ENCODE results near the gene CNTN5.
A peak's percentile ranks its signal among the peaks of the same experiment; 100 is the strongest.
"Not testable (repeated sequence)": the region's sequence is repeated elsewhere in the genome, so short reads cannot be mapped to it uniquely, and the experiment has no call there.

The CNTN5 gene

DNA sequence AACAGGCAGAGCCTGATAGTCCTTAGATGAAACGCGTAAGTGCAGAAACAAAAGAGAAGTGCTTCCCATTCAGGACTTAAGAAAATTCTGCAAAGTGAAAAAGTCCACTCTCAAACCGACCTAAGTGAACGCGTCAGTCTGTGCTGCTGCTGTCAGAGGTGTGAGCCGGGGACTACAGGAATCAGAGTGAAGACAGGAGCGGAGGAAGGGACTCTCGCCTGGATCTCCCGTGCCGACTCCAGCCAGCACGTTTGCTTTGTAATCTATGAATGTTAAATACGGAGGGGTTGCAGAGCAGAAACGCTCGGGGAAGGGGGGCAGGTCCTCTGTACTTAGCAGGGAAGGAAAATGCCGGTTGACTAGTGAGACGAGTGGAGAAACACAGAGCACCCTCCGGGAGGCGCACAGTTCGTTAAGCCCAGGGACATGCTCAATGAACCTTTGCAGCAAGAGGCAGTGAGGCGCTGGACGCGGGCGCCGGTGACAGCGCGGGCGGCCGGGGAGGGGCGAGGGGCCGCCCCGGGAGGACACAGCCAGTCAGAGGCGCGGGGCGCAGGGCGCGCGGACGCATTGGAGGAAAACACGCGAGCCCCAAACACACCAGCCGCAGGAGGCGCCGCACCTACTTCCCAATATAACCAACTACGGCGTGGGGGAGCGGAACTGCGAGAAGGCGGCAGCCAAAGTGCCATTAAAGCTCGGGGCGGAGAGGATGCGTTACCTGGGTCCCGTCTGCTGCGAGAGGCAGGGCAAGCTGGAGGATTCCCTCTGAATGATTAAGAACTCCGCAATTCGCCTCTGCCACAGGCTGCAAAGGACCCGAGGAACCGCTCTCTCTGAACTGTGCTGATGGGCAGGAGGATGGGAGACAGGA lies at the start of gene CNTN5:
TSS of gene CNTN5 (plus strand) at position 598 of the 874 bp plus-strand sequence.
- DNase-seq = peak; percentile 8

DNA sequence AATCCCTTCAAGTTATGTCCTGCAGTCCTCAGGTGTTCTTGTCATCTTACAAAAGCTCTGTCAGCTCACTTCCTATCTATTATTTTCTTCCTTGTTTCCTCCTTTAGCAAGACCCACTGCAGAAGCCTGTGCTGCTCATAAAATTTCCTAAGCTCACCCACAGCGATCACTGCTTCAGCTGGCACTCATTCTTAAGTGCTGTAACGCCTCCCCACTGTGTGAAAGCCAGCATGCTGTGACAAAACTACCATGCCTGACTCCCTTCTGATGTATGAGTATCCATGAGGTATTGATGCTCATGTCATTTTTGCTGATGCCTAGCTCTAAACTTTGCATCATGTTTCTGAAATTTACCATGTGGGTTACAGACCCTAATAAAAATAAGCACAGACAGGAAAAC lies 41.5 kb upstream of the CNTN5 start:
- DNase-seq = no peak

DNA sequence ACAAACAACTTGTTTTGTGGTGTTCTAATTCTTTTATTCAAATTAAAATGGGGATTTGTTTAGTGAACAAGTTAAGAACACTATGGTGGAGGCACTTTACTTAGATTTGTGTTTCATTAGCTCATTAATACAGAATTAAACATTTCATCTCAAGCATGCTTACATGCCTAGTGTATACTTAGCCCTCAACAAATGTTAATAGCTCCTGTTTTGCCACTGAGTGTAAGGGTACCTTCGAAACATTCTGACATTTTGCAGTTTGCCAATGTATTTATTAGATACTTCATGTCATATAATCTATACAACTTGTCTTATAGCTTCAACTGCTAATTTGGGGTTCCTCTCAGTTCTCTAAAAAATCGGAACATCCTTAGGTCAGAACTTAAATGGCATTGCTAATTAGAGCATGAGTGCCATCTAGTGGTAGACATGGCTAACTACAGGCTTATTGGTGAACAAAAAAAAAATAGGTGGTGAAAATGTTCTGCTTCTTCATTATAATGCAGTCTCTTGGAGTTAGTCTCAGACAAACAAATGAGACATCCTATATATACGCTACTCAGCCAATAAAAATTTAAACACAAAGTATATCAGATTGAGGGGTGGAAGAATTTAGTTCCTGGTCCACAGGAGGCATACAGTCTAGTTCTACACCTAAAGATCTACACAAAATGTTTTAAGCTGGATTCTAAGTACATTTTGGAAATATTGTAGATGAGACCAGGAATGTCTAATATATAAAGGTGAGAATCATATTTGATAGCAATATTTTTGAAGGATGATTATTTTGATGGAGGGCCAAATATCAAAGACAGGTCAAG lies 4.9 kb upstream of the CNTN5 start:
- DNase-seq = no peak

DNA sequence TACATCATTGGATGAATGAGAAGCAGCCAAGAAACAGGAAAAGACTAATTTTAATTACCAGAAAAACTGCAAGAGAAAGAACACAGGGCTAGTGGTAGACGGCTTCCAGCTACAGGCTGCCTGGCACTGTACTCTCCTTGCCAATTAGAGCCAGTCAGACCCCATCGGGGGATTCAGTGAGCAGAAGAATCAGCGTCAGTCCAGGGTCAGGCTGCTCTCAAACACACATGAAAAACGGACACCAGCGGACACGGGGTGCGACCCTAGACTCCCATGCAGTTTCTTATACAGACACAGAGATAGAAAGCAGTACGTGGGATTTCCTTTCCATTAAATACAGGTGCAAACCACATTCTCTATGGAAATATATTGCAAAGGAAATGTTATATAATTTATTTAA lies 1.1 kb upstream of the CNTN5 start:
- no peak for DNase-seq

DNA sequence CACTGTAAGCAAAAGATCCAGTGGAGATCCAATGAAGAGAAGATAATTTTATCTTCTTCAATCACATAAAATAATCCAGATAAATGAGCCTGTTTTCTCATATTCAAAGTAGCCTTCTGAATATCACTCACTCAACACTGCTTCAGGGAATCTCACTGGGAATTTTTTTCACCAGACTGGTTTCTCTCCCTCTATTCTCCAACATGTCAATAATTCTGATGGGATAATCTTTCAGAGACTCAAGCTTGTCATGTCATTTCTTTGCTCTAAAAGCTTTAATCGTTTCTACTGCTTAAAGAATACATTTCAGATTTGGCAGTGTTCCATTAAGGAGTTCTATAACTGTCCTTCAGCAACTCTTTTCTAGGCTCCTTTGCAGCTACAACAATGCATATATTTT lies 16.3 kb downstream of the CNTN5 start:
- no peak for DNase-seq

DNA sequence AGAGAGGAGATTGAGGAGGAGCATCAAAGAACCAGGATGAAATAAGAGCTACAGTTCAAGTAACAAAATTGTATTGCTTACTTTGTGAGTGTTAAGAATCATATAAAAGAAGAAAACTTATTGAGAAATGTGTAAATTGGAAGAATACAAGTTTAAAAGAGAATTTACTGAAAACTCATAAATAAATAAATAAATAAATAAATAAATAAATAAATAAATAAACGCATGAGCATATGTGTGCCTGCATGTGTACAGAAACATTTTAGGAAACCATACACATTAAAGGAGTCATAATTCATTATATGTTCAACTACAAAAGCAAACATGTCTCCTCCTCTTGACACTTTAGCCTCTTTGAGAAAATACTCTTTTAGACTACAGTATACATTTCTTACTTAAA lies 42.6 kb downstream of the CNTN5 start:
- no peak for DNase-seq

DNA sequence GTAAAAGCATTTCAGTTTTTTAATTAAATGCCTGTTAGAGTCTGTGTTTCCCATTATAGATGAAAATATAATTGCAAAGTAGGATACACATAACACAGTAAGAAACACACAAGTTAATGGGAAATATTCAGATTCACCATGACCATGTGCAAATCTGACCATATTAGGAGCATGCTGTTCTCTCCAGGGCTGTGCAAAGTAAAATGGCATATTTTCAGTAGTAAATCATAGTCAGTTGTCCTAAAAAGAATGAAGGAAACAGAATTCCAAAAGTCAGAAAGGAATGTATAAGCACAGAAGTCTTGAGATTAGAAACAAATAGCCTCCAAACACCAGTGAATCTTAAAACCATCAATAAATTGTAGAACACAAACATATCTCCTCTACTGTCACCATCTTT lies 44.4 kb downstream of the CNTN5 start:
- DNase-seq = no peak

DNA sequence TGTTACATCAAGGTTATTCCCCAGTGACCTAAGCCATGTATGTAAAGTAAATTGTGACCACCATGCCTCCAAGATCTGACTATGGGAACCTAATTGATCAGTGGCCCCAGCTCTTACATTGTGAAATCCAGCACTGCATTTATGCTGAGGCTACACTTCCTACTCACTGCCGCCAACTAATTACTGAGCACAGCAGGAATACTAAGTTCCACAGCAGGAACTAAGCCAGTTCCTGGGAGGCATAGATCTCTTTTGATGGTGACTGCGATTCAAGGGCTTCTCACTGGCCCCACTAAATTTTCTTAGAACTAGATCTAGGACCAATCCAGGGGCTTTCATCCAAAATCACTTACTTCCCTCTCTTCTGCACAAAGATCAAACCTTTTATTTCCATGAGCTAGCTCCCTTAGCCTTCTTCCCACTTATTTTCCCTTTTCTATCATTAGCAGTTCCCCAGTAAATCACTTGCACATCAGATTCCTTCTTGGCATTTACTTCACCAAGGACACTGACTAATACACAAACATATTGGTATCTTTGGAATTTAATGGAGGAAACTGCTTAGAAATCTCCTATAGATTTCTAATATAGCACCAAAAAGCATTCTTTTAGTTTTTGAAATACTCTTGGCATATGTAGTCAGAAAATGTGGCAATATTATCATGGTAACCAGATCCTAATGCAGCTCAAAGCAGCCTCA lies 46.0 kb downstream of the CNTN5 start:
- DNase-seq = no peak

DNA sequence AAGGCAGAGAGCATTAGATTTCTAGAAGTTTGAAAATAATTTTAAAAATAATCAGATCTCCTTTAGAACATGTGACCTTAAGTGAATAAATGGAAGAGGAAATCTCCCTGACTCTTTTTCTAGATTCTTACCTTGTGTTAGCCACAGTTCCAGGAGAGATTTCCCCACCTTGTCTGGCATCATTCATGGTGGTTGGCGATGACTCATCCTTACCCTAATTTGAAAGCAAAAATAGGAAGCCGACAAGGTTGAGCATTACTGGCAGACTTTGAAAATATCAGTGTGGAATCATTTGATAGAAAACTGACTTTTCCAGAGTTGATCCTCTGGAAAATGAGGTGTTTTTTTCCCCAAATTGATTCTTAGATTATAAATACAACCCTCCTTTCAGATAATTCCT lies 48.1 kb downstream of the CNTN5 start:
- no peak for DNase-seq

DNA sequence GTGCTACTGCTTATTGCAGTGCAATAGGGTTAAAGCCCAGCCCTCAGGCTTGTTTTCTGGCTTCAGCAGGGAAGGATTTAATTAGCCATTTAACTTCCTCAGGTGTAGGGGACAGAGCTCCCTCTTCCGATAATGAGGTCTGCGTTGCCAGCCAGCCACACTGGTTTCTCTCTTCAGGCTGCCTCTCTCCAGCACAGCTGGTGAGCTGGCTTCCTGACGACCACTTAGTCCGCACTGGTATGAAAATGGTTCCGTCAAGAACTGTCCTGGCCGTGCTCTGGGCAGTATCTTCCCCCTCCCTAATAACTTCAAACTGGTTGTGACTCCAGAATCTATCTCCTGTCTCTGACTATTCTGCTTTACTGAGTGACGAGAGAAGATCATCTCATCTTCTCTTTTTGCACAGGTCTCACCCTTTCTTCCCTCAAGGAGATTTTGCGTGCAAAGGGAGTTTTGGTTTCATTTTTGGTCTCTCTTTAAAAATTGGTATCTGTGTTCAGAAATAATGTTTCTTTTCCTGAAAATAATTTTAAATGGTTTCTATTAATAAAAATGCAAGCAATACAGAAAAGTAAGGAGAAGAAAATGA lies 49.2 kb downstream of the CNTN5 start:
- no peak for DNase-seq

DNA sequence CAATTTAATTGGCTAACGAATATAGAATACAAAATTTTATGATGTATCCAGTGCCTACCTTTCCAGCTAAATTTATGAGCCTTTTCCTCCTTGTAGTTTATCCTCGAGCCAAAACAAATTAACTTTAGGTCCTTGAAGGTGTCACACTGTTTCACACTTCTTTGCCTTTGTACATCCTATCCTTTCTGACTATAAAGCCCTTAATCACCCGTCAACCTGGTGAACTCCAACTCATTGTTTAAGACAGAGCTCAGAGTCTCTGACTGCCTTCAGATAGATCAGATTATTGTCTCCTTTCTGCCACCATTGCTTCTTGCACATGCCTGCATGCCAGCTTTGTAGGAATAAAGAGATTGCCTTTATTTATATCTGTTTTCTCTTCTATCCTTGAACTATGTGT lies 58.8 kb downstream of the CNTN5 start:
- DNase-seq = no peak

DNA sequence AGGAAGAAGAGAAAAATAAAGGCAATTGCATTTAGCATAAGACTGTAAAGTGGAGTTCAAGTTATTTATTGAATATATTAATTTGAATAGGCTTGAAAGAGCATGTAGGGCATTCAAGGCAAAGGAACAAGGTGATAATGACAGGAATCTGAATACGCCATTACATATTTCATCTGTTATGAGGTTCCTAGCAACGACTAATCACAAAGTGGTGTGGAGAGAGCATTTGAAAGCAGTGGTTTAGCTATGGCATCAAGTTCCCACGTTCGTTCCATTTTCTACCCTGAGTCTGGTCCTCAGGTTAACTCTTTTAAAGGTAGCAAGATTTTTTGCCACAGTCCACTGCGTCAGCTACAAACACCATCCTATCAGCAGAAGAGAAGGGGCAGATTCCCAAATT lies 59.4 kb downstream of the CNTN5 start:
- no peak for DNase-seq

DNA sequence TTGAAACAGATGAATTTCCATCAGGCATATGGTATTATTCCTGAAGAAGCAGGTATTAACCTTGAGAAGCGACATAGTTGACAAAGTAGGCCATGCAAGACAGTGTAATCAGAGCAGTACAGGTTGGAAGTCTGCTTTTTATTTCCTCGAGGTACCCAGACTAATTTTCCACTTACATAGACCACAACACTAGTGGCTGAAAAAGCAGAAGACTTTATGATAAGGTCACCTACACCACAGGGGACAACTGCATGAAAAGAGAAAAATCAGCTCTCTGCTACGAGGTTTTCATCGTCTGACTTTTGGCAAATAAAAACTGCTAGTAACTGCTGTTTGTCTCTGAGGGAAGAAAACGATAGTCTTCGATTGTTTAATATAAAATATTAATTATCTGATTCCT lies 77.5 kb downstream of the CNTN5 start:
- DNase-seq = no peak

DNA sequence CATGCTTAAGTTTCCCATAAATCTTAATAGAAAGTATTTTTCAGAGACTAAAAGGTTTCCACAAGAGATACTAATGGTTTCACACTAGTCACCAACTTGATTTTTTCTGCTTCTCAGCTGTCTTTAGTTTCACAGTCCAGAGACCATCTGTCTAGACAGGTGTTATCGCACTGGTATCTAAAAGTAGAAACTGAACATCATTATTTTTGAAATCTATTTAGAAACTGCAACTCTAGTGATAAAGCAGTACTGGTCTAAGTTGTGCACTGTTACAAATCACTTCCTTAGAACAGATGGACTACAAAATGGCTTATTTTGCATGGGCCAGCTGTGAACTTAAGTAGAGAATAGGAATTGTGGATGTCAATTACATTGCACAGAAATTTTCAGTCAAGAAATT lies 78.0 kb downstream of the CNTN5 start:
- DNase-seq = no peak

DNA sequence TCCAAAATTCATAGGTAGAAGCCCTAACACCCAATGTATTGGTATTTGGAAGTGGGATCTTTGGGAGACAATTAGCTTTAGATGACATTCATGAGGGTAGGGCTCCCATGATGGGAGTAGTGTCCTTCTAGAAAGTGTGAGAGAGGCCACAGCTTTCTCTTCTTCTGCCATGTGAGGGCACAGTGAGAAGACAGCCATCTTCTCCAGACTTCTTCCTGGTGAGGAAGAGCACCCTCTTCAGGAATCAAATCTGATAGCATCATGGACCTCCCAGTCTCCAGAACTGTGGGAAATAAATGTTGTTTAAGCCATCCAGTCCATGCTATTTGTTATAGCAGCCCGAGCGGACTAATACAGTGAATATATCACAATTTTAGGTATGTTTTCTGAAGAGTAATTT lies 96.9 kb downstream of the CNTN5 start:
- no peak for DNase-seq

DNA sequence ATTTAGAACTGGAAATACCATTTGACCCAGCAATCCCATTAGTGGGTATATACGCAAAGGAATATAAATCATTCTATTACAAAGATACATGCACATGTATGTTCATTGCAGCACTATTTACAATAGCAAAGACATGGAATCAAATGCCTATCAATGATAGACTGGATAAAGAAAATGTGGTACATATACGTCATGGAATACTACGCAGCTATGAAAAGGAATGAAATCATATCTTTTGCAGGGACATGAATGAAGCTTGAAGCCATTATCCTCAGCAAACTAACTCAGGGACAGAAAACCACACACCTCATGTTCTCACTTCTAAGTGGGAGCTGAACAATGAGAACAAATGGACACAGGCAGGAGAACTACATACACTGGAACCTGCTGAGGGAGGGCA lies 113.1 kb downstream of the CNTN5 start:
- not testable (repeated sequence) for DNase-seq

DNA sequence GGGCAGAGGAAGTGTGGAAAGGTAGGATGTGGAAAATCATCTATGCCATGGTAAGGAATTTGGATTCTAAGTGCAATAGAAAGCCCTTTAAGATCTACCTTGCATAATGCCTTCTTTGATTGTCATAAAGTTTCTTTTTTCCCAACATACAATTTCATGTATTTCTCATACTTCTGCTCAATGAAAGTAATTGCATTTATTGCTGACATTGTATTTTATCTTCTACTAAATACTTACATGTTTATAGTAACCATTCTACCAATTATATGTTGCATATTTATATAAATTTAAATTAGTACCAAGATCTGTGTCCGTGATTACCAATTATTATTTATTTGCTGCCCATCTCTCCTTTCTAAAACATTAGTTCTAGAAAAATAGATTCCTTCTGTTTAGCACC lies 114.8 kb downstream of the CNTN5 start:
- DNase-seq = no peak

DNA sequence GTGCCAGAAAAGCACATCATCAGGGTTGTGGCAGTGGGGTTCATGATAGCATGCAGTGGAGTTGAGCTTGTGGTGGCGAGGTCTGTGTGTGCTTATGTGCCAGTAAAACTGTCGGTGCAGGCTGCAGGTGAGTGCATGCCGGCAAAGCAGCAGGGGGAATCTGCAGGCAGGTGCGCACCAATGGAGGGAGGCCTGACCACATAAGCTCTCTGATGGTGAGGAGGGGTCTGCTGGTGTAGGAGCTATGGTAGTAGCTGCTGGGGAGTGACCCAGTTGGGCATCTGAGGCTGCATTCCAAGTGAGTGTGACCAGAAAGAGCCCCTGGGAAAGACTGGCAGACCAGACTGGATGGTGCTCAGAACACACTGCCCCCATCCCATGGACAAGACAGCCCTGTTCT lies 121.5 kb downstream of the CNTN5 start:
- no peak for DNase-seq

DNA sequence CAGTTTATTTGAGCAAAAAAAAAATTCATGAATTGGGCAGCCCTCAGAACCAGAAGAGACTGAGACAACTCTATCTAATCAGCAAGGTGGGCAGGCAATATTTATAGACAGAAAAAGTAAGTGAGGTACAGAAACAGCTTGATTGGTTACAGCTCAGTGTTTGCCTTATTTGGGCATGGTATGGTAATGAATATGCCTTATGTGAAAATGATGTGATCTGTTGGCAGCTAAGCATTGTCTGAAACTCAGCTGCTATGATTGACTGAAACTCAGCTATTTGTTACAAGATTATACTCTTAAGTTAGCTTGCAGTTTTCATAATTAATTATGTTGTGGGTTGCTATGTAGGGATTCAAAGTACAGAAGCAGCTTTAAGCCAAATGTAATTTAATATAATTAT lies 127.6 kb downstream of the CNTN5 start:
- DNase-seq = no peak

DNA sequence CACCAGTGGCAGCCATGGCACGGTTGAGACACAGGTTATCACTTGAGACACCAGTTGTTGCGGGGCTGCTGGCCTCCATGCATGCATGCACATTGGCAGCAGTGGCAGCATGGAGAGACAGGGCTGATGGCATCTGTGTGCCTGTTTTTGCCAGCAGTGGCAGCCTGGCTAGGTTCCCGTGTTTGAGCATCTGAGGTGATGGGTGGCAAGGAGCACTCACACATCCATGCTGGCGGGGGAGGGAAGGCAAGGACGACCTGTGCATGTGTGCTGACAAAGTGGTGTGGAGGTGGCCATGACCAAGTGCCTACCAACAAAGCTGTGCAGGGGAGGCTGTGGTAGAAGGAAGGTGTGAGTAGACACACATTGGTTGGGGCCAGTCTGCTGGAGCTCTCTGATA lies 133.5 kb downstream of the CNTN5 start:
- DNase-seq = no peak

DNA sequence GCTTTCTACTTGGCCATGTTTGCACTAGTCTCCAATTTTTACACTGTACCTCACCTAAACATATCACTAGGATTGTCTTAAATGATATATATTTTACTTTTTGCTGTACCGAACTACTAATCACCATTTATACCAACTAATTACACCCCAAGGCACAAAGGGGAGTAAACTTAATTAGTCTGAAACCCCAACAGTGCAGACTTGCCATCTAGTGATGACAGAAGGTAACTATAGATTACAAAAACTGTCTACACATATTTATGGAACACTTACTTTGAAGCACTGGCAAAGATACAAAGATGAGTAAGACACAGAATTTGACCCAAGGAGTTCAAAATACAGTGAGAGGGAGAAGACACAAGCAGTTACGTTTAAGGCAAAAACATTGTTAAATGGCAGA lies 139.7 kb downstream of the CNTN5 start:
- no peak for DNase-seq

DNA sequence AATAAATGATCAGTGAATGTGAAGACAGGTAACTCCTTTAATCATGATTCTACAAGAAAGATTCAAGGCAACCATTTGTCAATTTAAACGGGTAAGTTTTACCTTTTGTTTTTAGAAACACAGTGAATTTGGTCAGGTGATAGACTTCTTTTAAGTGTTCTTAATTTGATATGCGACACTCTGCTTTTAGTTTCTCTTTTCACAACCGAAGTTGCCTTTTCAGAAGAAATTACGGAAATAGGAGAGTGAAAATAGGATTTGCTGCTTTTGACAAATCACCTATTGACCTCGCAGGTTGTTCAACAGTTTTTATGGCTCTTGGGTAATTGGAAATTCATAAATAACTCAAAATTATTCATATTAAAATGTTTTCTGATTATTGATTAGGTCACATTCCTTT lies 142.1 kb downstream of the CNTN5 start:
- no peak for DNase-seq

DNA sequence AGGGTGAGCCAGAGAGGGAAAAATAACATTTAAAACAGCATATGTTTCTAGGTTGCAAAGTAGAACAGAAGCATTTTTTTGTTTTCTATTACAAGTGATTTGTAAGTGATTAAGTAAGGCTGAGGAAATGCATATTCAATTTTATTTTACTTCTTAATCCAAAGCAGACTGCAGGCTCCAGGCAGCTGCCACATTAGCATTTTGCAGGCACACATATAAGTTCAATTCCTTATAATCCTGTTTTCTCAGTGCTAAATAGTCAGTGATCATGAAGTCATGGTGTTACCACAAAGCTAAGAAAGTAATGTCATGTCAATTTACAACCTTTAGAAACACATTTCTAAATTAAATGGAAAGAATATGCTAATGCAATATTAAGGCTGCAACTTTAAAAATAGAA lies 149.8 kb downstream of the CNTN5 start:
- DNase-seq = no peak
